Stimulated activated CD8-positive, alpha-beta memory T cell treated with anti-CD3 and anti-CD28 coated beads, Interleukin-7, amount 100 ng/mL, for 48 hours (primary cell): ENCODE results near the gene KATNBL1.

Experiments used
- DNase-seq, 2 donors: peaks; one replicate each; pipeline ENCODE4 v3.0.0-alpha.2; 2020; ENCODE audit warnings: low read depth in 1 of 2; ENCODE audit errors: extremely low read depth in 1 of 2

Gene KATNBL1

DNA sequence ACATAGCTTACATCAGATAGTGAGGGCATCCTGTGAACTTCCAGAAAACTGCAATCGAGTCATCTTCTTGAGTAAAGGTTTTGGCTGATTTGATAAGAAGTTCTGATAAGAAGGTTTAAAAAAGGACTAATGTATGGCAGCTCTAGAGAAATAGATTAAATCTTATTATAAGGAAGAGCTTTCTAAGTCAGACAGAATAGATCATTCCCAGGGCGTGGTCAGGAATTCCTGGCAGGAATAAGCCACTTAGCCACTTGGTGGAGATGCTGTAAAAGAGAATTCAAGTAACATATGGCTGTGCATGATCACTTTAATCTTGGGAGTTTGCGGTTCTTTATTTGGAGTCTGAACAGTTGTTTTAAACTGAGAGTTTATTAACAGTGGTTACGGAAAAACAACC lies 90.6 kb downstream of the KATNBL1 start:
- no peak for DNase-seq

- no peak for DNase-seq
Measured at GRCh38 chr15:34116620-34117019, 93.3 kb downstream of the KATNBL1 start.

- DNase-seq: no peak
Measured at GRCh38 chr15:34114739-34115138, 95.2 kb downstream of the KATNBL1 start.

DNA sequence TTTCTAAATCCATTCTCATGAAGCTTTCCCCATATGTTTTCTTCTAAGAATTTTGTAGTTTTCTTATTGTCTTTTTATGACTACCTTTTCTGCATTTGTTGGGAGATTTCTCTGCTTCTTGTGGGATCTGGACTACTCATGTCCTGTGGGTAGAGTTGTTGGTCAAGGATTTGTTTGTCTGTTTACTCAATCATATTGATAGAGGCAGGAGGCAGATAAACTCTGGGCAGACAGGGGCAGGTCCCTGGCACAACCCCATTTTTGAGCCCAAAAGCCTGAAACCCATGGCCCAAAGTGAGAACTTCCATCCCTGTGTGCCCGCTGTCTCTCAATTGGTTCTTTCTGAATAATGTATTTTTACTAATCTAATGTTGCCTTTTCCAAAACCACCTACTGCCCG lies 95.7 kb downstream of the KATNBL1 start:
- no peak for DNase-seq

GRCh38 chr15:34111488-34111887 lies 98.4 kb downstream of the KATNBL1 start:
- DNase-seq: no peak

- no peak for DNase-seq
Measured at GRCh38 chr15:34109797-34110663, 99.9 kb downstream of the KATNBL1 start.

- no peak for DNase-seq
Measured at GRCh38 chr15:34107315-34107714, 102.6 kb downstream of the KATNBL1 start.

DNA sequence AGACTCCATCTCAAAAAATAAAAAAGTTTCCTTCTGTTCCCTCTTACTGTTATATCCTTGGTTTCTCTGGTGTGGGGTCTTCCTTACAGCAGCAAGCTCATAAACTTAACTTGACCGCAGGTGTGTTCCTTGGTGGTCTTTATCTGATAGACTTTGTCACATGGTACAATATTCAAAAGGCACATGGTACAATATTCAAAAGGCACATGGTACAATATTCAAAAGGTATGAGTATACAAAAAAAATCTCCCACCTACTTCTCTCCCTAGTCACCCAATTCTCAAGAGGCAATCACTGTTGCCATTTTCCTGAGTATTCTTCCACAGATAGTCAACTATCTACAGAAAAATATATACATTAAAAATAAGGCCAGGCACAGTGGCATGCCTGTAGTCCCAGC lies 103.5 kb downstream of the KATNBL1 start:
- no peak for DNase-seq

DNA sequence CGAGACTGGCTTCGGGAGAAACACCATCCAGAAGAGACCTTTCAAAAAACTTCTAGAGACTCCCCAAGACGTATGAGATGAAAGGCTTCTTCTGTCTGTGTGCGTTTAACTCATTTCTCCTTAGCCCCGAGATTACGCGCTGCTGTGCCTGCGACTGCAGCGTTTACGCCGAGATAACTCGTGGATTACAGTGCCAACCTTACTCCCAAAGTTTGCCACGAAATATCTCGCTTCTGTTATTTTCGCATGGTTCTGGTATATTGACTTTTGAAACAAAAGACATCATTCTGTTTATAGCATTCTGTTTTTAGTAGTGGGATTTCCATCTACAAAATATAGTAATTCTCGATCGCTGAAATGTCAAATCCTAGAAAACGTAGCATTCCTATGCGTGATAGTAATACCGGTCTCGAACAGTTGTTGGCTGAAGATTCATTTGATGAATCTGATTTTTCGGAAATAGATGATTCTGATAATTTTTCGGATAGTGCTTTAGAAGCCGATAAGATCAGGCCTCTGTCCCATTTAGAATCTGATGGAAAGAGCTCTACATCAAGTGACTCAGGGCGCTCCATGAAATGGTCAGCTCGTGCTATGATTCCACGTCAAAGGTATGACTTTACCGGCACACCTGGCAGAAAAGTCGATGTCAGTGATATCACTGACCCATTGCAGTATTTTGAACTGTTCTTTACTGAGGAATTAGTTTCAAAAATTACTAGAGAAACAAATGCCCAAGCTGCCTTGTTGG lies 107.5 kb downstream of the KATNBL1 start:
- DNase-seq: no peak

DNA sequence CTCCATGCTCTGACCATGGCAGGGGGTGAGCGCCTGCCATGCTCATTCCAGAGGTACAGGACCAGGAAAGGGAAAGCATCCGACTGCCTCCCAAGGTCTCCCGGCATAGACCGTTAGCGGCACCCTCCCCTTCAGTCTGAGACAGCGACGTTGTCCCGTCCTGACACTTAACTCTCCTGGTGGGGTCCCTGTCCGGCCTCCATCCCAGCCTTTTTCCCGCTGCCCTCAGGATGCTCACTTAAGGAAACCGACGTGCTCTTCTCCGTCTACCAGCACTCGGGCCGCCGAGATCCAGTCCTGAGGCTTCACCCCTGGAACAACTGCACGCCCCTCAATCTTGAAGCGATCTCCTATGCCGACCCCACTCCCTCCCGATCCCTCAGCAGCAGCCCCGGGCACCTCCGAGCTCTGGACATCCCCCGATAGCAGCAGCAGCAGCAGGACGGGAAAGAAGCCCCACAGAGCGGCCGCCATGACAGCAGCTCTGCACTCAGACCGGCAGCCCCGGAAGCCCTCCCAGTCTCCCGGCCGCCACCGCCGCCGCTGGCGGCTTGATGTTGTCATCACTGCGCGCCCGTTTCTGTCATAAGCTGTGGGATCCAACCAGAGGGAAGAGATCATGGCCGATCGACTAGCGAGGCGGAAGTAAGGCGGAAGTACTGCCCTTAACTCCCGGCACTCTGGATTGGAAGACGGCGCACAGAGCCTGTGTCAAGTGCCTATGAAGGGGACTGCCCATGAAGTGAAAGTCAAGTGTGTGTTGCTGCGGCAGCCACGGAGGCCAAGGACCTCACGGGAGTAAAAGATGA lies 108.3 kb downstream of the KATNBL1 start, which contains the start of the genes EMC7 and PGBD4:
Gene EMC7, minus strand, starts transcription at position 497 of the 809 bp plus-strand sequence. Its CDS starts 23 bp downstream, at position 474.
Gene PGBD4, plus strand, starts transcription at position 718 of the 809 bp plus-strand sequence. CDS start 449 bp downstream, outside the sequence.
- peak; percentile 98 to 99 for DNase-seq

DNA sequence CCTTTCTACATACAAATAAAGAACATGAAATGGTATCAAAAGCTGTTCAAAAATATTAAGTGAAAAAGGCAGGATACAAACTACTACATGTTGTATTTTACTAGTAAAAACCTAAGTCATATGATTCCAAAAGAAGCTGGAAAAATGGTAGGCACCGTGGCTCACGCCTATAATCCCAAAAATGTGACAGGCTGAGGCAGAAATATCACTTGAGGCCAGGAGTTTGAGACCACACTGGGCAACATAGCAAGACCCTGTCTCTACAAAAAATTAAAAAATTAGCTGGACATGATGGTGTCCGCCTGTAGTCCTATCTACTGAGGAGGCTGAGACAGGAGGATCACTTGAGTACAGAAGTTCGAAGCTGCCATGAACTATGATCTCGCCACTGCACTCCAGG lies 110.0 kb downstream of the KATNBL1 start:
- no peak for DNase-seq
